ENCODE results near the gene PFN3.
"Not testable (repeated sequence)": the region's sequence is repeated elsewhere in the genome, so short reads cannot be mapped to it uniquely, and the experiment has no call there.

PFN3 gene

DNA sequence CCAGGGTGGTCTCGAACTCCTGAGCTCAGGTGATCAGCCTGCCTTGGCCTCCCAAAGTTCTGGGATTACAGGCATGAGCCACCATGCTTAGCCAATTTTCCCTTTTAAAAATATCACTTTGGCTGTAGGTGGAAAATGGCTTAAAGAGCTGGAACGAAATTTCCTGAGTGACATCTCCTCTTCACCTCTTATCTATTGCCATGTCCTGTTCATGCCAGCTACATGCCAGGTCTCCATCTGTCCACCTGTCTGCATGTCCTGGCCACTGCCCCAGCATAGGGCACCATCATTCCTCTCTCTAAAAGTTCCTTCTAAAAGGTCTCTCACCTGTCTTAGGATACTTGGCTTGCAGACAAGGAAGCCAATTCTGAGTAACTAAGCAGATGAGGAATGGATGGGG, 23.2 kb upstream of the PFN3 start:
- no peak for DNase-seq

DNA sequence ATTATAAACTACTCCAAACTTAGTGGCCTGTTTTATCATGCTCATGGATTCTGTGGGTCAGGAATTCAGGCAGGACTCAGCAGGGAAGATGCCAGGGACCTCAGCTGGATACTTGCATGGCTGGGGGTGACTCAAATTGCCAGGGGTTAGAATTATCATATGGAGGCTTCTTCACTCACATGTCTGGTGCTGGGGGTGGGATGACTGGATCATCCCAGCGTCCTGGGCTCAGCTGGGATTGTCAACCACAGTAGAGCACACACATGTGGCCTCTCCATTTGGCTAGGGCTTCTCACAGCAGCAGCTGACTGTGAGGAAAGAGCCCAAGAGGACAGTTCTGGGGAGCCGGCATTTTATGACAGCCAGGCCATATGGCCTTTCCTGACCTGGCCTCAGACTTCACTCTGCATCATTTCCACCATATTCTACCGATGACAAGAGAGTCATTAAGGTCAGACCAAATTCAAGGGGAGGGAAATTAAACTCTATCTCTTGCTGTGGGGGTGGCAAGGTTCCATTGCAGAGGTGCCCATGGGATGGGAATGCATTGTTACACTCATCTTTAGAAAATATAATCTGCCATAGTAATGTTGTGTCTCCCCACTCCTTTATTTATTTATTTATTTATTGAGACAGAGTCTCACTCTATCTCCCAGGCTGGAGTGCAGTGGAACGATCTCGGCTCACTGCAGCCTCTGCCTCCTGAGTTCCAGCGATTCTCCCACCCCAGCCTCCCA, 20.8 kb upstream of the PFN3 start:
- no peak for DNase-seq

DNA sequence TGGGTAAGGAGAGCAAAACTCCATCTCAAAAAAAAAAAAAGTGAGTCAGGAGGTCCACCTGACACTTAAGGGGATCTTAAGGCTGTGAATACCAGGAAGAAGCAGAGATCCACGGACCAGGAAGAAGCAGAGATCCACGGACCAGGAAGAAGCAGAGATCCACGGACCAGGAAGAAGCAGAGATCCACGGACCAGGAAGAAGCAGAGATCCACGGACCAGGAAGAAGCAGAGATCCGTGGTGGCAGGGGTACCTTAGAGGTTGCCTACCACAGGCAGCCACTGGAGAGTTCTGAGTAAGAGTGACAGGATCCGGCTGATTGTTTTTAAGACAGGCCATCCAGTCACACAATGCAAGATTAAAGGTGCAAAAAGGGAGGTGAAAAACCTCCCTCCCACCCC, 20.0 kb upstream of the PFN3 start:
- not testable (repeated sequence) for DNase-seq

DNA sequence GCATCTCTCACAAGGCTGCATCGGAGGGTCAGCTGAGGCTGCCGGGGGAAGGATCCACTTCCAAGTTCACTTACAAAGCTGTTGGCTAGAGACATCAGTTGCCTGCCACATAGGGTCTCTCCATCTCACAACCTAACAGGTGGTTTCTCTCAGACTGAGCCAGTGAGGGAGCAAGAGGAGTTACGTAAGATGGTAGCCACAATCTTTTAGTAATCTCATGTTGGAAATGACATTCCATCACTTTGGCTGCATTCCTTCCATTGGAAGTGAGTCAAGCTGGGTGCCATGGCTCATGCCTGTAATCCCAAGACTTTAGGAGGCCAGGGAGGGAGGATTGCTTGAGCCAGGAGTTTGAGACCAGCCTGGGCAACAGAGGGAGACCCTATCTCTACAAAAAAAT, 18.6 kb upstream of the PFN3 start:
- DNase-seq = no peak

DNA sequence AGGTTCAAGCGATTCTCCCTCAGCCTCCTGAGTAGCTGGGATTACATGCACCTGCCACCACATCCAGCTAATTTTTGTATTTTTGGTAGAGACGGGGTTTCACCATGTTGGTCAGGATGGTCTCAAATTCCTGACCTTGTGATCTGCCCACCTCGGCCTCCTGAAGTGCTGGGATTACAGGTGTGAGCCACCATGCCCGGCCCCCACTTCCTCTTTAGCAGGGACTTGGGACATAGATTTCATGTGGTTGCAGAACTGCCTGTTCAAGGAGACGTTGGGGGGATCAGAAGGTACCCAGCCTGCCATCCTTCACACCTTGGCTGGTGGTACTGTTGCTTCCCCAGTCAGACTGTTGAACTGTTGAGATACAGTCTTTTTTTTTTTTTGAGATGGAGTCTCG, 16.6 kb upstream of the PFN3 start:
- DNase-seq = not testable (repeated sequence)

DNA sequence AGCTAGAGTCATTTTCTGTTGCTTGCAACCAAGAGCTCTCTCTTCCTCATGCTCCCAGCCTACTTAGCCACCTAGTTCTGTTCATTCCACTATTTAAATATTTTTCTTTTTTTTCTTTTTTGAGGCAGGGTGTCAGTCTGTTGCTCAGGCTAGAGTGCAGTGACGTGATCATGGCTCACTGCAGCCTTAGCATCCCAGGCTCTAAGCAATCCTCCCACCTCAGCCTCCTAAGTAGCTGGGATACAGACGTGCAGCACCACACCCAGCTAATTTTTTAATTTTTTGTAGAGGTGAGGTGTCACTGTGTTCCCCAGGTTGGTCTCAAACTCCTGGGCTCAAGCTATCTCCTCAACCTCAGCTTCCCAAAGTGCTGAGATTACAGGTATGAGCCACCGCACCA, 14.0 kb upstream of the PFN3 start:
- no peak for DNase-seq

DNA sequence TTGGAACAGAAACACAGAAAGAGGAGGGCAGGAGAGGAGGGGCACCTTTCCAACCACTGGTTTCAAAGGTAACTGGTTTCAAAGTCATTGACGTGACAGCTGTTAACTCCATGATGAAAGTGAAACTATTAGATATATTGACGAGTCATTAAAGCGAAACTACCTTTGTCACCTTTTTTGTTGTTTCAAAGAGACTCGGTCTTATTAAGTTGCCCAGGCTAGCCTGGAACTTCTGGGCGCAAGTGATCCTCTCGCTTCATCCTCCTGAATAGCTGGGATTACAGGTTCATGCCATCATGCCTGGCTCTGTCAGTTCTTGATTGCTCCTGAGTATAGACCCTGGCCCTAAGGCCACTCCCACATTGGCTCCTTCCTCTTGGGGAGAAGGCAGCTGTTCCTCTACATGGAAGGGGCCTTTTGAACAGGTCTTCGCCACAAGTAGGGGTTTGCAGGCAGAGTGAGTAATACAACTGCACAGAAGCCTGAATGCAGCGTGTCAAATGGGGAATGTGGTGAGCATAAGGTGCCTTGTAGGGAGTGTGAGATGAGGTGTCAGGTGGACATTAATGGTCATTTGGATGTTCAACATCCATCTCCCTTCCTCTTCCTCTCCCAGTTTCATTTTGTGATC, 12.3 kb upstream of the PFN3 start:
- DNase-seq = peak in 1 of 2 donors; percentile 12

DNA sequence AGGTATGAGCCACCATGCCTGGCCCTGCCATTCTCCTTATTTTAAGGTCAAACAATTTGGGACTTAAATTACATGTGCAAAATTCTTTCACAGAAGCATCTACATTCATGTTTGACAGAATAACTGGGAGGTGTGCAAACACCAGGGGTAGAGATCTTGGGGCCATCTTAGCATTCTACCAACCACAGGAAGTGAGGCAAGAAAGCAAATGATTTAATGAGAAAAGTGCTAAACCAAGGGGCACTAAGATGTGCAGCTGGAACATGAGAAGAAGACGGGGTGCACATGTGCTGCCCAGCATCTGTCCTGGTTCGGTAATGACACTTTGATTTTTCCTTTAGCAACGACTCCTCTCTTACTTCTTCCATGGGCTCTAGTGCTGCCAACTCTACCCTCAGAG, 10.1 kb upstream of the PFN3 start:
- no peak for DNase-seq

DNA sequence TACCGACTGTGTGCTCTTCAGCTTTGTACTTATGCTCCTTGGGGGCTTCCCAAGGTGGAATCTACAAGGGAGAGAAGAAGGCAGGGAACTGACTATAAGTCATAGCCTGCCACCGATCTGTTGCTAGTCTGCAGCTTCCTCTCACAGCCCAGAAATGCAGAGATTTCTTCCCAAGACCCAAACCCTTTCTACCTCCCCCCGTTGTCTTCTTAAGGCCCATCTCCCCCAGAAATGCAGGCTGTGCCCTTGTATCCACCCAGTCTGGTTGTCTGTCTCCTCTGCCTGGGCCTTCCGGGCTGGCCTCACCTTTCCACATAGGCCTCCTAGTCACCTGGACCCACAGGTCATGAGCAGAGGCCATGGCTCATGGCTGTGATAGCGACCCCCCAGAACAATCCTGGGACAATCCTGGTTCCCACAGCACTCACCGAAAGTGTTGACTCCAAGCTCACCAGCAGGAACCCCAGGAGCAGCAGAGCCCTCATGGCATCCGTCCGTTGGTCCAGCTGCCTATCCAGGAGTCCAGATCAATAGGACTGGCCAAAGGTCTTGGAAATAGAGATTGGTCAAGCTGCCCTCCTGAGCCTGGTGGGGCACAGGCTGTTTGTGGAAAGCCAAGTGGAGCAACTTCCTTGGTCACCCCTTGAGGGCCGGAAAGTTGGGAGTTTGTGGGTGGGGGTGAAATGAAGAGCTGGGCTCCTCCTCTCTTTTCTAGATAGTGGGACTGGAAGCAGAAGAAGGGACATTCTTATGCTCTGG, 8.8 kb upstream of the PFN3 start, which contains the start of gene F12:
Gene F12 (minus strand): TSS at position 522 of the 759 bp plus-strand sequence. CDS start 37 bp downstream, at position 485.
- no peak for DNase-seq

DNA sequence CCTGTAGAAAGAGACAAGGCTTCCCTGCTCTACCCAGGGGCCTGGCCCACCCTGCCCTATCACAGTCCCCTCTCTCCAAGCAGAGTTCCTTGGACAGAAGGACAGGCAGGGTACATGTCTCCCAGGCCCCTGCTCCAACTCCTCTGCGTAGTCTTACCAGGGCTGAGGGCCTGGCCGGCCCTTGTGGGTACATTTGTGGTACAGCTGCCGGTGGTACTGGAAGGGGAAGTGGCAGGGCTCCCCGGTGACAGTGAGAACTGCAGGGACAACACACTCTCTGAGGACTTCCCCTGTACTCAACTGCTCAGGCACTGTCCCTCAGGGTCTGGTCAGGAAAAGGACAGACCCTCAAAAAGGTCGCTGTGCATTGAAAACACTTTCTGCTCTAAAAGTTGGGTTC, 5.3 kb upstream of the PFN3 start:
- peak; percentile 27 to 62 for DNase-seq

DNA sequence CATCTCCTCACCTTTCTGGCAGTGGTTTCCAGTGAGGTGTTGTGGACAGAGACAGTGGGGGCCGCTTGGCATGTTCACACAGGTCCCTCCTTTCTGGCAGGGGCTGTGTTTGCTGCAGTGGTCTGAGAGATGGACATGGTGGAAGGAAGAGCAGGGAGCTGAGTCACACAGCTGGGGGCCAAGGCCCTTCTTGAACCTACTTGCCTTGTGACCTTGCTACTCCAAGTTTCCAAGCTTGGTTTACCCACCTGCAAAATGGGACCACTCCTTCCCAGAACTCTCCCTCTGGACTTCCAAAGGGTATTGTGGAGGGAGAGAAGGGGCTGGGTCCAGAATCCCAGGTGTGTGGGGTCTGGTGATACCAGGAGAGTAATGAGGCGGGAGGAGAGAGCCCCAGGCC, 4.9 kb upstream of the PFN3 start:
- DNase-seq = no peak

DNA sequence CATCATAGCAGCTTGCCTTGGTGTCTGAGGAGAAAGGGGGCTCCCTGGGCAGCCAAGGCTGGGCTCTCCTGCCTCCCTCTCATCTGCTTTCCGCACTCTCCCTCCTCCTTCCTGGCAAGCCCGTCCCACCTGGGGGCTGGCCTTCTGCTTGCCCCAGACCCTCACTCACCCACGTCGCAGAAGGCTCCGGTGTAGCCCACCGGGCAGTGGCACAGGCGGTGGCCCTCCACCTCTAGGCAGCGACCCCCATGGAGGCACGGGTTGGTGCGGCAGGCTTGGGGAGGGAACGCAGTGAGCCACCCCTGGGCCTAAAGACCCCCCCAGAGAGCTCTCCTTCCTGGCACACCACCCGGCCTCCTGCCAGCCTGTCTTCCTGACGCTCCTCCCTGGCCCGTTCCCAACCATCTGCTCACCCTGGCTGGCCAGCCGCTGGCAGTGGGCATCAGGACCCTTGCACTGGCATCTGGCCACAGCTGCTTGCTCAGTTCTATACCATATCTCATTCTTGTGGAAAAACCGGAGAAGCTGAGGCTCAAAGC, 4.2 kb upstream of the PFN3 start:
- no peak for DNase-seq

DNA sequence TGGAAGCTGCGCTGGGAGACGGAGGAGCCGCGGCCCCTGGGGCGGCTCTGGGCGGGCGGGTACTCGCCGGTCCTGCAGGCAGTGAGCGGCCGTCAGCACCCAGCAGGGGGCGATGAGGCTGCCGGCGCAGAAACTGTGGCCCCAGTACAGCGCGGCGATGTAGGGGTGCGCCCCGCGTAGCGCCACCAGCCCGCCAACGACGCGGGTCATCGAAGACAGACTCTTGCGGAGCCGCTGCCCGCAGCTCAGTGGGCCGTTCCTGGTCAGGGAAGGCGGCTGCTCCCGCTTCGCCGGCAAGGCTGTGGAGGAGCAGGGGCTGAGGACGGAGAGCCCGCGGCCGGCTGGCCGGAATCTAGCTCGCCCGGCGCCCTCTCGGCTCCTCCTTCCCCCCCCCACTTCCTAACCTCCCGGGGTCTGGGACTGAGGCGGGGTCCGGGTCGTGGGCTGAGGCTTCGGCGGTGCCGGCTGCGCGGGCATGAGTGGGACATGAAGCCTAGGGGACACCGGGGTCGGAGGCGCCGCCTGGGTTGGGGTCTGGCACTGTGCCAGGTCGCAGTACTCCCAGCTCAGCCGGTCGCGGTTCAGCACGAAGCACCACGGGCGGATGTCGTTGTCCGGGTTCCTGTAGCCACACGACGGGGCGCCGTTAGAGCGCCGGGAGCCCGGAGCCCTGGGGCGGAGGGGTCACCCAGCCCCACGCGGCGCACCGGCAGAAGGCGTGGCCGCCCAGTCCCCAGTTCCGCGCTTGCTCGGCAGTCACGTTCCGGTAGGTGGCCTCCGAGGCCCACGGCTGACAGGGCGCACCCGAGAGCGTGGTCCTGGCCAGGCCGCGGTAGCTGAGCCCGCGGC, 3.6 kb upstream of the PFN3 start:
- DNase-seq = peak; percentile 60 to 88

DNA sequence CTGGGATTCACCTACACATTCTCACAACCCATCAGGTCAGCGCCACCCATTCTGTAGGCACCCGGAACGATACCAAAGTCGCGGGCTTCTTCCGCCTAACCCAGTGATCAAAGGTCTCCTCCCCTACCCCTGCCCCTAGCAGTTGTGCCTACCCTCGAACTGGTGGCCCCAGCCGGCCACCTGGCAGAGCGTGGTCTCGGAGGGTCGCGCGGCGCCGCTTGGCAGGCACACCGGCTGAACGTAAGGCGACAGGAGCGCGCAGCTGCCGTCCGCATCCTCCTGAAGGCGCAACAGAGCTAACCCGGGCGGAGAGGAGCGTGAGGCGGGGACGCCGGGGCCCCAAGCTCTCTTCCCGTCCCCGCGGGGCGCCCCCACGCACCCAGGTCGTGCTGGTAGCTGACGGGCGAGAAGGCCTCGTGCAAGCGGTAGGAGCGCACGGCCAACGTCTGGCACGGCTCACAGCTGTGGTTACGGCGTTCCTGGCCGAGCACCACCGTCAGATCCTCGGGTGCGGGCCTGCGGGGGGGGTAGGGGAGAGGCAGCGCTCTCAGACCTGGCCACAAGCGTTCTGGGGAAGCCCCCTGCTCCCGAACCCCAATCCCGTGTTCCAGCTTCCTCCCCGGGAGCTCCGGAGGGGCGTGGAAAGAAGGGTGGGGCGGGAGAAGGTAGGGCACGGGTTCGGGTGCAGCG, 2.8 kb upstream of the PFN3 start:
- no peak for DNase-seq

DNA sequence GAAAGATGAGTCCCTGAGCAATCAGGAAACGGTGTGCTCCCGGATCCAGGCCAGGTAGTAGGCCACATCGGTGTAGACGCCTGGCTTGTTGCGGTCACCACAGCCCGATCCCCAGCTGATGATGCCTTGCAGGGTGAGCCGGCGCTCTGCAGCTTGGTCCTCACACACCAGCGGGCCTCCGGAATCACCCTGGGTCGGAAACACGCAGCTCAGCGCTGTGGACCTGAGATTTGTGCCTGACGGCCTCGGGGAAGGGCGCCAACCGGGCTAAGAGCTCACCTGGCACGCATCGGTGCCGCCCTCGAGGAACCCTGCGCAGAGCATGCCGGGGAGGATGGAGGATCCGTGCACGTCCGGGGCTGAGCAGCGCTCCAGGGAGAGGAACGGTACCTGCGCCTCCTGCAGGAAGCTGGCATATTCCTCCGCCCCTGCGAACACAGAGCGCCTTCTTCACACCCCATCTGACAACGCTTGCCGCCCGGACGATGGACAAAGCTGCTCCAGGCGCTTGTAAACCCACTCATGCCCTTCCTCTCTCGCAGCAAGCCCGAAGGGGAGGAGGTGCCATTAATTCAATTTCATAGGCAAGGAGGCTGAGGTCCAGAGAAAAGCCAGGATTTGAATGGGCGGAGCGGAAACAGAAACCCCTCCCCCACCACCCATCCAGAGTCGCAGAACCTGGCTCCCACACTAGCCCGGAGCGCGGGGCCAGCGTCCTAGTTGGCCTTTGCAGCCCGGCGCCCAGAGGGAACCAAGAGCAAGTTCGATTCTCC, 2.0 kb upstream of the PFN3 start:
- peak in 1 of 2 donors; percentile 6 for DNase-seq

DNA sequence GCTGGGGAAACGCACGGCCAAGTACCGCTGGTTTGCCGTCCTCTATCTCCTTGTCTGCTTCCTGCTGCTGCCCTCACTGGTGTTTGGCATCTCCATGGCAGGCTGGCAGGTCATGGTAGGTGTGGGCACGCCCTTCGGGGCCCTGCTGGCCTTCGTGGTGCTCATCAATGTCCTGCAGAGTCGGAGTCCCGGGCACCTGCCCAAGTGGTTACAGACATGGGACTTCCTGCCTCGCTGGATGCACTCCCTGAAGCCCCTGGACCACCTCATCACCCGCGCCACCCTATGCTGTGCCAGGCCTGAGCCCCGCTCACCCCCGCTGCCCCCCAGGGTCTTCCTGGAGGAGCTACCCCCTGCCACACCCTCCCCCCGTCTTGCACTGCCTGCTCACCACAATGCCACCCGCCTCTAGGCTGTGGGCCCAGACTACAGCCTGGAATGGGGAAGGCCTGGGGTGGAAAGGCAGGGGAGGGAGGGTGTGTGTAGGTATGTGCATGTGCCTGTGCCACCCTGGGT, 2.5 kb downstream of the PFN3 start:
- no peak for DNase-seq

DNA sequence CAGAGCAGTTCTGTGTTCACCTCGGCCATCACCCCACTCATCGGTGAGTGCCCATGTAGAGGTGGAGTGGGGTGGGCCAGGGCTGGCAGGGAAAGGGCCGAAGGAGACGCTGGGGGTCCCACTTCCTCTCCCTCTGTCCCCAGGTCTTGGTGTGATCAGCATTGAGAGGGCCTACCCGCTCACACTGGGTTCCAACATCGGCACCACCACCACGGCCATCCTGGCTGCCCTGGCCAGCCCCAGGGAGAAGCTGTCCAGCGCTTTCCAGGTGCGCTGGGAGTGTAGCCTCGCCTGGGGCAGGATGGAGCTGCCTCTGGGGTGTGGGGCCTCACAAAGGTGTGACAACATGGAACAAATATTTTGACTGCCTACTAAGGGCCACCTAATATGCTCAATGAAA, 3.7 kb downstream of the PFN3 start:
- DNase-seq = no peak

DNA sequence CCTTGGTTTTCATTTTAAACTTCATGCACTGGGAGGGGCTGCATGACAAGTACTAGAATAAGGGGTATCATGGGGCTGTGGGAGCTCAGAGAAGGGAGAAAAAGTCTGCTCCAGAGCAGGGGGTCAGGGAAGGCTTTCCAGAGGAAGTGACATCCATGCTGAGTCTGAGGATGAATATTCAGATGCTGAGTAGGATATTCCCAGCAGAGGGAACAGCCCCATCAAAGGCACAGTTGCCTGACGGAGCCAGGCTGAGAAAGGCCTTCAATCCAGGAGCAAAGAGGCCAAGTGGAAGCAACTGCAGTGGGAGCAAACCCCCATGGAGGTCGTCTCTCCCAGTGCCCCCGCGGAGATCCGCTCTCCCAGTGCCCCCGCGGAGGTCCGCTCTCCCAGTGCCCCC, 4.4 kb downstream of the PFN3 start:
- no peak for DNase-seq

DNA sequence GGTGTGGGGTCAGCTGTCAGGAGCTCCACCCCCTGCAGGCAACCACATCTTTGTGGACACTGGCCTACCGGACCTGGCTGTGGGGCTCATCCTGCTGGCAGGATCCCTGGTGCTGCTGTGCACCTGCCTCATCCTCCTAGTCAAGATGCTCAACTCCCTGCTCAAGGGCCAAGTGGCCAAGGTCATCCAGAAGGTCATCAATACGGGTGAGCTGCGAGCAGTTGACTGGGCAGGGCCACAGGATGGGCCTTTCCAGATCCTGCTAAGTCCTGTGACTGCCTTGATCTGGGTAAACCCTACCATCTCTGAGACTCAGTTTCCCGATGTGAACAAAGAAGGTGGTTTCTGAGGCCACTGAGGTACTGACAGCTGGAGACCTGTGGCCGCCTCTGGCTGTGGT, 6.5 kb downstream of the PFN3 start:
- DNase-seq = no peak

DNA sequence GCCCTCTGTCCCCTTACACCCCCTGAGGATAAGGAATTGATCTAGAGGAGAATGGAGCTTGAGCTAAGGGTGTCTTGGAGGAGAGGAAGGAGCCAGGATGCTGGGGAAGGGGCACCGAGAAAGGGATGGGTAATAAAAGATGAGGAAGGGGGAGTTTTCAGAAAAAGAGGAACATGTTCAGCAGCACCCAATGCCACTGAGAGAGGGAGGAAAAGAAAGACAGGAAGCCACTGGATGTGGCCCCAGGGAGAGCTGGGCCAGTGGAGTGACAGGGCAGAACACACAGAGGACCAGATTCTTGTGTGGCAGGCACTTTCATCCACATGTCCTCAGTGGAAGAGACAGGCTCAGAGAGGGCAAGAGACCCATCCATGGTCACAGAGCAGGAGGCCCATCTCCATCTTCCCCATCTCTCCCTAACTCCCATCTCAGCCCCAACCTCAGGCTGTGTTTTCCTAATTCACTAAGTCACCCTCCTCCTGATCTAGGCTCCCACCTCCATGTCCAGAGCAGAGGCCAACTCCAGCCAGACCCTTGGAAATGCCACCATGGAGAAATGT, 7.2 kb downstream of the PFN3 start:
- DNase-seq = peak in 1 of 2 donors; percentile 61

DNA sequence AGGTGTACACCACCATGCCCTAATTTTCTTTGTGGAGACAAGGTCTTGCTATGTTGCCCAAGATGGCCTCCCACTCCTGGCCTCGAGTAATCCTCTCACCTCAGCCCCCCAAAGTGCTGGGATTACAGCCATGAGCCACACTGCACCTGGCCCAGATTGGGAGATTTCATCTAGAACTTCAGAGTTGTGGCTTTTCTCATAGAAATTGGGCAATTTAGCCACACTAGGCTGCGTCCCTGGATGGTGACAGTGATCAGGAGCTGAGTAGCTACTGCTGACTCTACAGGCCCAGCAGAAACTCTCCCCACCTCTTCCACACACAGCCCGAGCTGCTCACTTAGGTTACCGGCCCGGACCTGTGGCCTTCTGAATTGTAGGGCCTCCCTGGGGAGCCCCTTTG, 7.7 kb downstream of the PFN3 start:
- no peak for DNase-seq
